OCI-LY1 (cell line): ENCODE data around the gene KIF22.
A peak's percentile ranks its signal among the peaks of the same experiment; 100 is the strongest.

Source experiments
- H2AFZ ChIP-seq: fragments of 200-600 bp; sonication (generic), shearing (Covaris generic); 2 replicates; pipeline ENCODE4 v1.6.0; 2014; ENCODE audit warnings: antibody characterized with exemption, mild to moderate bottlenecking, low read length
- H3F3A ChIP-seq: fragments of 200-600 bp; sonication (generic), shearing (Covaris generic); 2 replicates; pipeline ENCODE4 v1.6.0; 2014; ENCODE audit warnings: mild to moderate bottlenecking, antibody characterized with exemption, low read length, moderate library complexity; ENCODE audit not compliant: insufficient read depth
- H3K27ac ChIP-seq: fragments of 200-600 bp; sonication (generic); 2 replicates; pipeline ENCODE4 v1.5.1; 2014; ENCODE audit warnings: low read length, mixed run types, mild to moderate bottlenecking, low read depth; ENCODE audit not compliant: poor library complexity, severe bottlenecking
- H3K27me3 ChIP-seq: fragments of 200-600 bp; sonication (generic); 2 replicates; pipeline ENCODE4 v1.6.0; 2014; ENCODE audit warnings: antibody characterized with exemption, mild to moderate bottlenecking, low read length, moderate library complexity; ENCODE audit not compliant: insufficient read depth
- H3K36me3 ChIP-seq: fragments of 200-600 bp; sonication (generic); 2 replicates; pipeline ENCODE4 v1.6.1; 2014; ENCODE audit warnings: mild to moderate bottlenecking, antibody characterized with exemption, low read length, moderate library complexity, mixed read lengths; ENCODE audit not compliant: insufficient read depth
- H3K4me1 ChIP-seq: fragments of 200-600 bp; sonication (generic); 2 replicates; pipeline ENCODE4 v1.5.1; 2014; ENCODE audit warnings: mild to moderate bottlenecking, low read length, moderate library complexity; ENCODE audit not compliant: insufficient read depth, severe bottlenecking
- H3K4me2 ChIP-seq: fragments of 200-600 bp; sonication (generic), shearing (Covaris generic); 2 replicates; pipeline ENCODE4 v1.6.1; 2014; ENCODE audit warnings: low read length
- H3K4me3 ChIP-seq: fragments of 200-600 bp; sonication (generic); 2 replicates; pipeline ENCODE4 v1.5.1; 2014; ENCODE audit warnings: low read length, low read depth, mild to moderate bottlenecking, mixed read lengths; ENCODE audit not compliant: poor library complexity, severe bottlenecking
- H3K79me2 ChIP-seq: fragments of 200-600 bp; shearing (Covaris generic); 2 replicates; pipeline ENCODE4 v1.6.1; 2016; ENCODE audit warnings: mixed run types, low read length, mixed read lengths; ENCODE audit not compliant: insufficient read depth
- H3K9ac ChIP-seq: fragments of 200-600 bp; sonication (generic), shearing (Covaris generic); 2 replicates; pipeline ENCODE4 v1.6.1; 2014; ENCODE audit warnings: mild to moderate bottlenecking, low read length, mixed read lengths
- H3K9me2 ChIP-seq: fragments of 200-600 bp; sonication (generic), shearing (Covaris generic); 2 replicates; pipeline ENCODE4 v1.6.1; 2014; ENCODE audit warnings: low read depth, mild to moderate bottlenecking, low read length, mixed read lengths
- H3K9me3 ChIP-seq: fragments of 200-600 bp; shearing (Covaris generic); 2 replicates; pipeline ENCODE4 v1.6.1; 2014; ENCODE audit warnings: low read length, mixed read lengths
- H4K20me1 ChIP-seq: fragments of 200-600 bp; sonication (generic), shearing (Covaris generic); 2 replicates; pipeline ENCODE4 v1.6.0; 2016; ENCODE audit warnings: mild to moderate bottlenecking, low read length; ENCODE audit not compliant: insufficient read depth
- CTCF ChIP-seq: fragments of 200-600 bp; sonication (generic), shearing (Covaris generic); IDR thresholded peaks from 2 replicates; pipeline ENCODE4 v1.5.1; 2017; ENCODE audit warnings: mild to moderate bottlenecking, antibody characterized with exemption, low read length, moderate library complexity, mixed read lengths
- EZH2 ChIP-seq: fragments of 200-600 bp; sonication (generic), shearing (Covaris generic); IDR thresholded peaks from 2 replicates; pipeline ENCODE4 v1.8.0; 2017; ENCODE audit warnings: borderline replicate concordance, mixed run types, mild to moderate bottlenecking, antibody characterized with exemption, low read length, moderate library complexity, mixed read lengths

The KIF22 gene

GRCh38 chr16:29743827-29744531 is 46.6 kb upstream of the KIF22 start:
- Histone ChIP-seq H3K36me3 (no peaks in the 10 kb centered on the region; the same call in 1 of the 2 replicates), H3K9me3 (no peaks in the 10 kb centered on the region), H3K9ac (no peak overlapping the region), H4K20me1 (no peaks in the 10 kb centered on the region), H3K4me3 (no peak overlapping the region), H3K4me2 (no peak overlapping the region), H3K27ac (no peak overlapping the region), H3K4me1 (peaks cover 10% of the 10 kb centered on the region), H3K79me2 (no peaks in the 10 kb centered on the region), H2AFZ (no peak overlapping the region), H3F3A (no peaks in the 10 kb centered on the region), H3K9me2 (no peaks in the 10 kb centered on the region), H3K27me3 (no peaks in the 10 kb centered on the region; the same call in 1 of the 2 replicates)
- no peak for TF ChIP-seq EZH2
- TF ChIP-seq CTCF = no peak

GRCh38 chr16:29744541-29745101 is 45.9 kb upstream of the KIF22 start:
- H3K36me3 ChIP-seq = no peaks in the 10 kb centered on the region; the same call in 1 of the 2 replicates
- no peak overlapping the region for H3K4me3 ChIP-seq
- no peaks in the 10 kb centered on the region for H3K9me2 ChIP-seq
- H3F3A ChIP-seq = no peaks in the 10 kb centered on the region
- no peaks in the 10 kb centered on the region; the same call in 1 of the 2 replicates for H3K27me3 ChIP-seq
- H4K20me1 ChIP-seq = no peaks in the 10 kb centered on the region
- TF ChIP-seq EZH2 = no peak
- H3K27ac ChIP-seq = no peak overlapping the region
- H3K4me1 ChIP-seq = peaks cover 9% of the 10 kb centered on the region
- no peak overlapping the region for H3K9ac ChIP-seq
- no peaks in the 10 kb centered on the region for H3K79me2 ChIP-seq
- no peak overlapping the region for H2AFZ ChIP-seq
- no peak overlapping the region for H3K4me2 ChIP-seq
- no peaks in the 10 kb centered on the region for H3K9me3 ChIP-seq

- peak overlapping the region; percentile 13; the same call in 1 of the 2 replicates for H3K9ac ChIP-seq
- no peaks in the 10 kb centered on the region for H3K79me2 ChIP-seq
- peak overlapping the region; percentile 36 for H3K4me3 ChIP-seq
- no peaks in the 10 kb centered on the region; the same call in 1 of the 2 replicates for H3K27me3 ChIP-seq
- peak overlapping the region; percentile 43 for H3K4me2 ChIP-seq
- no peaks in the 10 kb centered on the region; the same call in 1 of the 2 replicates for H3K36me3 ChIP-seq
- H3K27ac ChIP-seq = no peak overlapping the region
- H3F3A ChIP-seq = no peaks in the 10 kb centered on the region
- H2AFZ ChIP-seq = no peak overlapping the region
- no peaks in the 10 kb centered on the region for H3K9me3 ChIP-seq
- peaks cover 9% of the 10 kb centered on the region for H3K4me1 ChIP-seq
- no peak for TF ChIP-seq EZH2
- no peak for TF ChIP-seq CTCF
- no peaks in the 10 kb centered on the region for H4K20me1 ChIP-seq
- no peaks in the 10 kb centered on the region for H3K9me2 ChIP-seq
These were observed 45.3 kb upstream of the KIF22 start for GRCh38 chr16:29745121-29745852.
